Measurements from ENCODE around the gene SNRNP200.

- TF ChIP-seq, protein P1, sequence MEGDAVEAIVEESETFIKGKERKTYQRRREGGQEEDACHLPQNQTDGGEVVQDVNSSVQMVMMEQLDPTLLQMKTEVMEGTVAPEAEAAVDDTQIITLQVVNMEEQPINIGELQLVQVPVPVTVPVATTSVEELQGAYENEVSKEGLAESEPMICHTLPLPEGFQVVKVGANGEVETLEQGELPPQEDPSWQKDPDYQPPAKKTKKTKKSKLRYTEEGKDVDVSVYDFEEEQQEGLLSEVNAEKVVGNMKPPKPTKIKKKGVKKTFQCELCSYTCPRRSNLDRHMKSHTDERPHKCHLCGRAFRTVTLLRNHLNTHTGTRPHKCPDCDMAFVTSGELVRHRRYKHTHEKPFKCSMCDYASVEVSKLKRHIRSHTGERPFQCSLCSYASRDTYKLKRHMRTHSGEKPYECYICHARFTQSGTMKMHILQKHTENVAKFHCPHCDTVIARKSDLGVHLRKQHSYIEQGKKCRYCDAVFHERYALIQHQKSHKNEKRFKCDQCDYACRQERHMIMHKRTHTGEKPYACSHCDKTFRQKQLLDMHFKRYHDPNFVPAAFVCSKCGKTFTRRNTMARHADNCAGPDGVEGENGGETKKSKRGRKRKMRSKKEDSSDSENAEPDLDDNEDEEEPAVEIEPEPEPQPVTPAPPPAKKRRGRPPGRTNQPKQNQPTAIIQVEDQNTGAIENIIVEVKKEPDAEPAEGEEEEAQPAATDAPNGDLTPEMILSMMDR (IDR thresholded peaks at IDR 0.05): no peak
- TF ChIP-seq MAZ (IDR thresholded peaks at IDR 0.05; ENCODE audit: borderline replicate concordance, low read depth, low read length): no peak
- TF ChIP-seq POLR2A (IDR thresholded peaks at IDR 0.05; ENCODE audit: low read length): no peak
- no peak for TF ChIP-seq CEBPB (IDR thresholded peaks at IDR 0.05)
- no peak for TF ChIP-seq SREBF2 (IDR thresholded peaks at IDR 0.05)
- no peak for TF ChIP-seq RFX5 (IDR thresholded peaks at IDR 0.05)
- no peak for TF ChIP-seq NFE2L2 (conservative IDR thresholded peaks at IDR 0.05; ENCODE audit: low read length)
- TF ChIP-seq ZC3H11A (IDR thresholded peaks at IDR 0.05): no peak
- TF ChIP-seq JUNB (IDR thresholded peaks at IDR 0.05): no peak
- TF ChIP-seq CHD2 (IDR thresholded peaks at IDR 0.05; ENCODE audit: low read length, partially characterized antibody): no peak
- TF ChIP-seq, protein P2, sequence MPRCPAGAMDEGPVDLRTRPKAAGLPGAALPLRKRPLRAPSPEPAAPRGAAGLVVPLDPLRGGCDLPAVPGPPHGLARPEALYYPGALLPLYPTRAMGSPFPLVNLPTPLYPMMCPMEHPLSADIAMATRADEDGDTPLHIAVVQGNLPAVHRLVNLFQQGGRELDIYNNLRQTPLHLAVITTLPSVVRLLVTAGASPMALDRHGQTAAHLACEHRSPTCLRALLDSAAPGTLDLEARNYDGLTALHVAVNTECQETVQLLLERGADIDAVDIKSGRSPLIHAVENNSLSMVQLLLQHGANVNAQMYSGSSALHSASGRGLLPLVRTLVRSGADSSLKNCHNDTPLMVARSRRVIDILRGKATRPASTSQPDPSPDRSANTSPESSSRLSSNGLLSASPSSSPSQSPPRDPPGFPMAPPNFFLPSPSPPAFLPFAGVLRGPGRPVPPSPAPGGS (IDR thresholded peaks at IDR 0.05): no peak
Observed at GRCh38 chr2:96264086-96264485, 41.3 kb downstream of the SNRNP200 start.

Measured in A549 (cell line).